GM08714 (cell line): ENCODE results near the gene ANKIB1.
"Not testable (repeated sequence)": the region's sequence is repeated elsewhere in the genome, so short reads cannot be mapped to it uniquely, and the experiment has no call there.

ENCODE experiments used
- H3K4me3 ChIP-seq: fragments of 200-500 bp; sonication (Bioruptor generic); 2 replicates; pipeline ENCODE4 v1.5.1; 2014; ENCODE audit warnings: mild to moderate bottlenecking, low read length, inconsistent platforms
- ZNF274 ChIP-seq: IDR thresholded peaks from 2 replicates; pipeline ENCODE4 v1.6.1; 2012; ENCODE audit warnings: mild to moderate bottlenecking, low read depth, low read length

The ANKIB1 gene

GRCh38 chr7:92366730-92367129 lies 121.0 kb downstream of the ANKIB1 start:
- no peak for TF ChIP-seq ZNF274

GRCh38 chr7:92368741-92369140 lies 123.0 kb downstream of the ANKIB1 start:
- no peak for TF ChIP-seq ZNF274
- H3K4me3 ChIP-seq, result no peak overlapping the region

More at GRCh38 chr7:92366730-92367129, 121.0 kb downstream of the ANKIB1 start:
- H3K4me3 ChIP-seq, result no peak overlapping the region

DNA sequence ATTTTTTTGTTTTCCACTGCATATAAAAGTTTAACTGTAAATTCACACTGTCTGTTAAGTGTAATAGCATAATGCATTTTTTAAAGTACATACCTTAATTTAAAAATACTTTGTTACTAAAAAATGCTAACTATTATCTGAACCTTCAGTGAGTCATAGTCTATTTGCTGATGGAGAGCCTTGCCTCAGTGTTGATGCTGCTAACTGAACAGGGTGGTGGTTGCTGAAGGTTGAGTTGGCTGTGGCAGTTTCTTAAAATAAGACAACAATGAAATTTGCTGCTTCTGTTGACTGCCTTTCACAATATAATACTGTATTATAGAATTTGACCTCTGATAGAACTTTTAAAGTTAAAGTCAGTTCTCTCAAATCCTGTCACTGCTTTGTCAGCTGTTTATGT lies 129.2 kb downstream of the ANKIB1 start:
- no peak for TF ChIP-seq ZNF274

DNA sequence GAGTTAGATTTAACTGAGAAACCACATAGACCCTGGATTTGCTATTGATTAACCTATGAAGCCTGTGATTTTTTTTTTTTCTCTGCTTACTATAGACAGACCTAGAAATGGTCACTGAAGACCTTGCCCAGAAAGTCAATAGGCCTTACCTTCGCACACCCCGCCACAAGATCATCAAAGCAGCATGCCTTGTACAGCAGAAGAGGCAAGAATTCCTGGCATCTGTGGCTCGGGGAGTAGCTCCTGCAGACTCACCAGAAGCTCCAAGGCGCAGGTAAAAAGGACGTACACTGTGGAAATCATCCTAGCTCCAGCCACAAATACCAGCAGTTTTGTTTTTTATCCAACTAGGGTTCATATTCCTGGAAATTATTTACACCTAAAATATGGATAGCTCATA lies 145.3 kb downstream of the ANKIB1 start:
- no peak overlapping the region for H3K4me3 ChIP-seq

More for the DNA sequence above, 129.2 kb downstream of the ANKIB1 start:
- H3K4me3 ChIP-seq, result no peak overlapping the region

GRCh38 chr7:92397542-92397941 lies 151.8 kb downstream of the ANKIB1 start:
- no peak overlapping the region for H3K4me3 ChIP-seq
- TF ChIP-seq ZNF274, result no peak

More for the DNA sequence above, 145.3 kb downstream of the ANKIB1 start:
- TF ChIP-seq ZNF274, result no peak

GRCh38 chr7:92400013-92400412 lies 154.2 kb downstream of the ANKIB1 start:
- TF ChIP-seq ZNF274, result no peak

GRCh38 chr7:92402920-92403759 lies 157.4 kb downstream of the ANKIB1 start:
- no peak for TF ChIP-seq ZNF274
- H3K4me3 ChIP-seq, result no peak overlapping the region

More at GRCh38 chr7:92400013-92400412, 154.2 kb downstream of the ANKIB1 start:
- no peak overlapping the region for H3K4me3 ChIP-seq

DNA sequence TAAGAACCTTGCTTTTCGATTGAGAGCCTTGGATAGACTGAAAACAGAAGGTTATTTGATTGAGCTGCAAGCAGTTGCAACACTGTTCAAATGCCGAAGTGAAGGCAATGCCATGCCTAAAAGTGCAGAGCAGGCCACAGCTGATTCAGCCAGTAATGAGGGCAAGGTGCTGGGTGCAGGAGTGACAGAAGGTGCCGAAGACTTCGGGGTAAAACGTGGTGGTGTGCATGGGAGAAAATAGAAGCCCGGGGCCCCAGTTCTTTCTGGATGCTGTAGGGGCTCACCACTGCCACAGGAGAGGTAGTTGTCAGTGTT lies 157.9 kb downstream of the ANKIB1 start:
- no peak overlapping the region for H3K4me3 ChIP-seq
- TF ChIP-seq ZNF274, result no peak

DNA sequence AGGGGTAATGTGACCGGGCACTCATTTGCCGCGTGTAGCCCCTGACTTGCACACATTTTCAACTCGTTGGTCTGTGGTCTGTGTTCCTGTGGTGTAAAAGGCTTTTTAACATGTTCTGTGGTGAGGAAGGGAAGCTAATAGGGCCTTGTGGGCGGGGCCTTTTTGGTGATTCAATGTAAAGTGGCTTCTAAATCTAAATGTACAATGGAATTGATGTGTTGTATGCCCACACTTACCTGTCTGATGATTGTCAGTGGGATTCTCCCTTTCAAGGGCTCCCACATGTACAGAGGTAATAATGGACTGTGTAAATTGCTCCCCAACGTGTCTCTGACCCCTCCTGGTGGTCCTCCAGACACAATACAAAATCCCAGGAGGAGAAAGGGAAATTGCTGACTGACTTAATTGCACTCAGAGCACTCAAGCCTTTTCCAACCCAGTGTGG lies 158.4 kb downstream of the ANKIB1 start:
- H3K4me3 ChIP-seq, result no peak overlapping the region
- no peak for TF ChIP-seq ZNF274

GRCh38 chr7:92409357-92409756 lies 163.6 kb downstream of the ANKIB1 start:
- no peak overlapping the region for H3K4me3 ChIP-seq

DNA sequence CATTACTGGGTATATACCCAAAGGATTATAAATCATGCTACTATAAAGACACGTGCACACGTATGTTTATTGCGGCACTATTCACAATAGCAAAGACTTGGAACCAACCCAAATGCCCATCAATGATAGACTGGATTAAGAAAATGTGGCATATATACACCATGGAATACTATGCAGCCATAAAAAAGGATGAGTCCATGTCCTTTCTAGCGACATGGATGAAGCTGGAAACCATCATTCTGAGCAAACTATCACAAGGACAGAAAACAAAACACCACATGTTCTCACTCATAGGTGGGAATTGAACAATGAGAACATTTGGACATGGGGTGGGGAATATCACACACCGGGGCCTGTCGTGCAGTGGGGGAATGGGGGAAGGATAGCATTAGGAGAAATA lies 164.4 kb downstream of the ANKIB1 start:
- not testable (repeated sequence) for H3K4me3 ChIP-seq

More at GRCh38 chr7:92409357-92409756, 163.6 kb downstream of the ANKIB1 start:
- TF ChIP-seq ZNF274, result no peak

DNA sequence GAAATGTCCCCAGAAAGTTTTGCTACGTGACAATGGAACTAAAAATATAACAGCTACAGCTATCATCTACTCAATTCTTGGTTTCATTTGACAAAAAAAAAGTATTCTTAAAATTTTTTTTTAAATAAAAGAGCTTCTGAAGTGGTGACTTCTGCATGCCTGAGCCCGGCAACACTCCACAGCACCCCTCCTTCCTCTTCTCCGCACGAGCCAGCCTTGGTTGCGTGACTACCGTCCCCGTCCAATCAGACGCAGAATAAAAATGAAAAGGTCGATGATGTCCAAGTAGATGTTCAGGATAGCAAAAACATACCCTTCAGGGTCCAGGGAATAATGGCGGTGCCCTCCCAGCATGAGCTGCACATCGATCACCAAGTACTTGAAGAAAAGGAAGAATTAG lies 167.0 kb downstream of the ANKIB1 start:
- no peak for TF ChIP-seq ZNF274
- no peak overlapping the region for H3K4me3 ChIP-seq

GRCh38 chr7:92413550-92413949 lies 167.8 kb downstream of the ANKIB1 start:
- TF ChIP-seq ZNF274, result no peak
- no peak overlapping the region for H3K4me3 ChIP-seq

- H3K4me3 ChIP-seq, result no peak overlapping the region
- no peak for TF ChIP-seq ZNF274
These were observed 169.5 kb downstream of the ANKIB1 start for GRCh38 chr7:92415225-92415624.

DNA sequence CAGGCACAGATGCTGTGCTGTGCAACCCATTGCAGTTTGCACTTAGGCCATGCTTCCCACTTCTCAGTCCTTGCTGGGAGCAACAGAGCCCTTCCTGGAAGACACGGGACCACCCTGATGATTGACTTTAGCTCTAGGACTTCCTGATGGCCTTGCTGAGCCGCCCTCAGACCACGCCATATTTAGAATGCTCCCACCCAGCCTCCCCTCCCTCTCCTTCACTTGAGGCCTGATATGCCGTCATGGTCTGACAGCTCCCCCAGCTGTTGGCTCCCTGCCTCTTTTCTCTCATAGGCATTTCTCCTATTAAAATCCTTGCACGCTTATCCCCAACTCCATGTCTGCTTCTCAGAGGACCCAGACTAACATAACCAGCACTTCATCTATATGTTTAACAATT lies 172.1 kb downstream of the ANKIB1 start:
- H3K4me3 ChIP-seq, result no peak overlapping the region
- TF ChIP-seq ZNF274, result no peak
